Adrenal gland (tissue), 12 donors: Measurements from ENCODE around the gene HBQ1. TPM values are rescaled to one million over a fixed set of nuclear protein-coding genes. Genes with fewer than 3 reads are reported as not detected.
"Not testable (repeated sequence)": the region's sequence is repeated elsewhere in the genome, so short reads cannot be mapped to it uniquely, and the experiment has no call there.

Experiments used
- DNase-seq, 7 donors: peaks; one replicate each; pipeline ENCODE4 v3.0.0-alpha.2; 2019 to 2020
- H3K27ac ChIP-seq, 5 donors: fragments of 200-600 bp; sonication (generic) in 4 of 5; 1 replicate in 3 of 5; 2 replicates in 2 of 5; pipeline versions ENCODE4 v1.5.1 to v1.8.0; 2016 to 2020; ENCODE audit warnings: mild to moderate bottlenecking in 1 of 5
- H3K27me3 ChIP-seq: fragments of 200-600 bp; 2 replicates; pipeline ENCODE4 v1.8.0; 2021
- H3K36me3 ChIP-seq, 2 donors: fragments of 200-600 bp; replicated peaks in 1 of 2; 1 replicate in 1 of 2; 2 replicates in 1 of 2; pipeline versions ENCODE4 v1.5.1 to v1.8.0; 2018 to 2022
- H3K4me1 ChIP-seq, 2 donors: fragments of 200-600 bp; replicated peaks in 1 of 2; 1 replicate in 1 of 2; 2 replicates in 1 of 2; pipeline versions ENCODE4 v1.5.1 to v1.8.0; 2018 to 2021
- H3K4me3 ChIP-seq, 4 donors: fragments of 200-600 bp; sonication (generic) in 3 of 4; one replicate each; pipeline ENCODE4 v1.5.1; 2016 to 2018
- H3K9me3 ChIP-seq, 3 donors: fragments of 200-600 bp; sonication (generic) in 1 of 3; replicated peaks in 1 of 3; 1 replicate in 2 of 3; 2 replicates in 1 of 3; pipeline versions ENCODE4 v1.5.1 to v1.8.0; 2016 to 2021
- POLR2A ChIP-seq, 2 donors: fragments of 450-650 bp; IDR thresholded peaks; one replicate each; pipeline ENCODE4 v1.6.1; 2017; ENCODE audit warnings: antibody characterized with exemption in 2 of 2, mild to moderate bottlenecking in 2 of 2, moderate library complexity in 1 of 2
- whole genome bisulfite sequencing, 4 donors: extraction: QIAGEN DNeasy Blood & Tissue Kit in 2 of 4; methylation state at CpG; one replicate each; pipeline versions ENCODE4 v1.1.5 to v1.1.7; 2013 to 2017; 5-methylcytosine and 5-hydroxymethylcytosine counted together
- intact Hi-C, 2 donors: fragments of 100-400 bp; cut with DNase I; formaldehyde crosslinking; loops; one replicate each; pipeline versions ENCODE4 v1.14.1 to v1.15.0; 2022 to 2023
- polyA plus RNA-seq, 3 donors: library from polyadenylated mRNA; stranded (reverse); fragments of 200-250 nt in 2 of 3; fragments of 350-450 nt in 1 of 3; fragmentation: Illumina TruSeq in 1 of 3; extraction: RNeasy Lipid Tissue Mini Kit (QIAGEN cat#74804) in 1 of 3; gene quantifications; one replicate each; pipeline ENCODE4 v1.2.3, GENCODE V29; 2013 to 2014
- total RNA-seq, 9 donors: library from RNA; depleted of rRNA in 4 of 9; stranded (reverse); fragments of >200 nt in 4 of 9; fragments of 120-200 nt in 1 of 9; fragmentation: NEBNext Ultra II Directional in 1 of 9; extraction: Animal tissue kit (Norgen Biotek cat#: 25700) in 1 of 9; gene quantifications; one replicate each; pipeline versions ENCODE4 v1.1.0 to v1.2.4, GENCODE V29; 2013 to 2023
- TF ChIP-seq, protein P1 (sequence below), 6 experiments: fragments of 450-650 bp in 4 of 6; fragments of 200-600 bp in 2 of 6; sonication (generic) in 1 of 6; IDR thresholded peaks; 1 replicate in 5 of 6; 2 replicates in 1 of 6; pipeline versions ENCODE4 v1.5.1 to v1.8.0; 2016 to 2021; ENCODE audit warnings: antibody characterized with exemption in 6 of 6, mild to moderate bottlenecking in 2 of 6, moderate library complexity in 1 of 6
- donor health status: healthy with polysubstance abuse.
- donor health status: Bipolar disorder and iron deficiency.
- donor health status: DM: yes; HTN: yes; CAD: no.
- donor health status: DM: no; HTN: no; CAD: no.
- donor health status: DM: no; HTN: no; CAD: no.
- donor health status: DM: yes; HTN: yes; CAD: no.

Gene HBQ1
- total and polyA plus RNA-seq, 12 donors: 0.44 to 6.0 (median 1.9) TPM; not detected in 9

- no peaks in the 10 kb centered on the region for H3K9me3 ChIP-seq
- intact Hi-C loops: no loop called here
- no peak within 1 kb of the TSS for H3K27ac ChIP-seq
- no peak within 1 kb of the TSS for H3K4me3 ChIP-seq
- 66 to 85% (median 76%) methylated on average over 10 to 17 of the region's 17 CpGs for WGBS, 4 donors
- TF ChIP-seq POLR2A (IDR thresholded peaks at IDR 0.05): no peak
- TF ChIP-seq, protein P1, sequence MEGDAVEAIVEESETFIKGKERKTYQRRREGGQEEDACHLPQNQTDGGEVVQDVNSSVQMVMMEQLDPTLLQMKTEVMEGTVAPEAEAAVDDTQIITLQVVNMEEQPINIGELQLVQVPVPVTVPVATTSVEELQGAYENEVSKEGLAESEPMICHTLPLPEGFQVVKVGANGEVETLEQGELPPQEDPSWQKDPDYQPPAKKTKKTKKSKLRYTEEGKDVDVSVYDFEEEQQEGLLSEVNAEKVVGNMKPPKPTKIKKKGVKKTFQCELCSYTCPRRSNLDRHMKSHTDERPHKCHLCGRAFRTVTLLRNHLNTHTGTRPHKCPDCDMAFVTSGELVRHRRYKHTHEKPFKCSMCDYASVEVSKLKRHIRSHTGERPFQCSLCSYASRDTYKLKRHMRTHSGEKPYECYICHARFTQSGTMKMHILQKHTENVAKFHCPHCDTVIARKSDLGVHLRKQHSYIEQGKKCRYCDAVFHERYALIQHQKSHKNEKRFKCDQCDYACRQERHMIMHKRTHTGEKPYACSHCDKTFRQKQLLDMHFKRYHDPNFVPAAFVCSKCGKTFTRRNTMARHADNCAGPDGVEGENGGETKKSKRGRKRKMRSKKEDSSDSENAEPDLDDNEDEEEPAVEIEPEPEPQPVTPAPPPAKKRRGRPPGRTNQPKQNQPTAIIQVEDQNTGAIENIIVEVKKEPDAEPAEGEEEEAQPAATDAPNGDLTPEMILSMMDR (IDR thresholded peaks at IDR 0.05): no peak
- peaks cover 6 to 10% of the 10 kb centered on the region in 2 donors for H3K4me1 ChIP-seq
- no peak for DNase-seq
- H3K27me3 ChIP-seq: peaks cover 5% of the 10 kb centered on the region
- H3K36me3 ChIP-seq: no peaks in the 10 kb centered on the region
Observed at GRCh38 chr16:152141-153128, 27.8 kb upstream of the HBQ1 start, which contains the start of gene HBZ. Gene HBZ (plus strand): TSS chr16:152644. CDS start chr16:152910, 266 bp downstream.

- intact Hi-C loops, H3K9me3 ChIP-seq, H3K4me3 ChIP-seq, H3K27ac ChIP-seq, DNase-seq, H3K27me3 ChIP-seq, H3K4me1 ChIP-seq, H3K36me3 ChIP-seq: not testable (repeated sequence)
- WGBS, 4 donors: 46 to 66% (median 59%) methylated on average over 3 to 4 of the region's 6 CpGs
Observed at GRCh38 chr16:153129-153521, 27.1 kb upstream of the HBQ1 start.

GRCh38 chr16:153550-154216 lies 26.6 kb upstream of the HBQ1 start:
- DNase-seq, intact Hi-C loops, H3K27me3 ChIP-seq, H3K36me3 ChIP-seq, H3K4me1 ChIP-seq, H3K4me3 ChIP-seq, H3K27ac ChIP-seq, H3K9me3 ChIP-seq: not testable (repeated sequence)
- WGBS, 4 donors: no CpG with 5 or more reads among the region's 74 CpGs

DNA sequence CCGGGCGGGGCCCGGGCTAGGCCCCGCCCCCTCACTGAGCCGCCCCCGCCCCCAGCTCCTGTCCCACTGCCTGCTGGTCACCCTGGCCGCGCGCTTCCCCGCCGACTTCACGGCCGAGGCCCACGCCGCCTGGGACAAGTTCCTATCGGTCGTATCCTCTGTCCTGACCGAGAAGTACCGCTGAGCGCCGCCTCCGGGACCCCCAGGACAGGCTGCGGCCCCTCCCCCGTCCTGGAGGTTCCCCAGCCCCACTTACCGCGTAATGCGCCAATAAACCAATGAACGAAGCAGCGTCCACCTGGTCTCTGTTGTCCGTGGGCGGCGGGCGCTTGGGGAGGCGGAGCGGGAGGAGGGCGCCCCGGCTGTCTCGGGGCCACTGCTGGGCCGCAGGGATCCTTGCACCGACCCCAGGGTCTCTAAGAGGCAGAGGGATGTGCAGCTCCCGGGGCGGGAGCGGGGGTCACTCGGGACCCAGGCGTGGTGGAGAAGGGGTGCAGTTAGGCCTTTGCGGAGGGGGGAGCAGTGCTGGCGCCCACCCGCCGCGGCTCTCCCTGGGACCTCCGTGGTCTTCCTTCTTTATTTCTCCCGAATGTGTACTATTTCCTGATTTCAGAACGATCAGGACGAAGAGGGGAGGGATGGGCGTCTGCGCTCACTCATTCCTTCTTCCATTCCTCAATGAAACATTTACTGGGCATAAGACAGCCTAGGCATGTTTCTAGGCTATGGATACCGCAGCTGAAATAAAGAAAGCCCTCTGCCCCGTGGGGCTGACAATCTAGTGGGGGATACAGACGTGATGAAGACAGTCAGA lies 25.8 kb upstream of the HBQ1 start:
- intact Hi-C loops: no loop called here
- Histone ChIP-seq H3K36me3 (no peaks in the 10 kb centered on the region), H3K4me1 (peaks cover 6 to 10% of the 10 kb centered on the region in 2 donors), H3K27me3 (peaks cover 5% of the 10 kb centered on the region), H3K4me3 (peak overlapping the region in 1 of 4 donors; percentile 56), H3K27ac (no peak overlapping the region), H3K9me3 (no peaks in the 10 kb centered on the region)
- DNase-seq: peak in 2 of 7 donors; percentile 5 to 26
- no peak for TF ChIP-seq POLR2A (IDR thresholded peaks at IDR 0.05)
- TF ChIP-seq, protein P1 (IDR thresholded peaks at IDR 0.05): no peak
- WGBS, 4 donors: 2 to 6% (median 2%) methylated on average over 9 to 53 of the region's 59 CpGs
